Mesendoderm (in vitro differentiated cells): ENCODE measurements around the gene GPALPP1.
"Not testable (repeated sequence)": the region's sequence is repeated elsewhere in the genome, so short reads cannot be mapped to it uniquely, and the experiment has no call there.

Experiments used
- DNase-seq: peaks from one replicate; pipeline ENCODE4 v3.0.0; 2013
- H2AK5ac ChIP-seq: 2 replicates; pipeline ENCODE4 v1.6.1; 2013; ENCODE audit warnings: low read length, inconsistent platforms
- H2BK120ac ChIP-seq: 2 replicates; pipeline ENCODE4 v1.6.1; 2013; ENCODE audit warnings: low read depth, mild to moderate bottlenecking, low read length, moderate library complexity, mixed read lengths
- H2BK15ac ChIP-seq: replicated peaks from 2 replicates; pipeline ENCODE4 v1.6.1; 2013; ENCODE audit warnings: low read depth, mild to moderate bottlenecking, moderate library complexity
- H2BK5ac ChIP-seq: 2 replicates; pipeline ENCODE4 v1.6.1; 2013; ENCODE audit warnings: low read length, inconsistent platforms
- H3K18ac ChIP-seq: 2 replicates; pipeline ENCODE4 v1.6.1; 2013; ENCODE audit warnings: mild to moderate bottlenecking, low read length, mixed read lengths
- H3K23ac ChIP-seq: one replicate; pipeline ENCODE4 v1.6.1; 2013; ENCODE audit warnings: low read length
- H3K27ac ChIP-seq: 2 replicates; pipeline ENCODE4 v1.5.1; 2013; ENCODE audit warnings: low read depth, mild to moderate bottlenecking, inconsistent platforms, low read length, moderate library complexity
- H3K27me3 ChIP-seq: 2 replicates; pipeline ENCODE4 v1.6.1; 2013; ENCODE audit warnings: low read length, control low read depth, mild to moderate bottlenecking, inconsistent platforms; ENCODE audit not compliant: insufficient read depth, poor library complexity
- H3K36me3 ChIP-seq: 2 replicates; pipeline ENCODE4 v1.6.1; 2013; ENCODE audit warnings: low read length, inconsistent platforms; ENCODE audit not compliant: control insufficient read depth, insufficient read depth
- H3K4ac ChIP-seq: one replicate; pipeline ENCODE4 v1.6.1; 2013; ENCODE audit warnings: low read depth, mild to moderate bottlenecking, low read length, moderate library complexity
- H3K4me1 ChIP-seq: 2 replicates; pipeline ENCODE4 v1.6.1; 2013; ENCODE audit warnings: low read depth, low read length, inconsistent platforms; ENCODE audit not compliant: control insufficient read depth
- H3K4me2 ChIP-seq: 2 replicates; pipeline ENCODE4 v1.6.1; 2013; ENCODE audit warnings: low read length
- H3K4me3 ChIP-seq: 2 replicates; pipeline ENCODE4 v1.5.1; 2013; ENCODE audit warnings: mild to moderate bottlenecking, low read length
- H3K56ac ChIP-seq: one replicate; pipeline ENCODE4 v1.6.1; 2013; ENCODE audit warnings: low read length
- H3K79me1 ChIP-seq: 2 replicates; pipeline ENCODE4 v1.6.1; 2013; ENCODE audit warnings: low read length, inconsistent platforms
- H3K79me2 ChIP-seq: 2 replicates; pipeline ENCODE4 v1.6.1; 2013; ENCODE audit warnings: mild to moderate bottlenecking, low read length; ENCODE audit not compliant: control insufficient read depth, insufficient read depth
- H3K9ac ChIP-seq: 2 replicates; pipeline ENCODE4 v1.6.1; 2013; ENCODE audit warnings: low read length, inconsistent platforms
- H4K5ac ChIP-seq: one replicate; pipeline ENCODE4 v1.6.1; 2013; ENCODE audit warnings: low read length
- H4K8ac ChIP-seq: one replicate; pipeline ENCODE4 v1.6.1; 2013; ENCODE audit warnings: low read depth, mild to moderate bottlenecking, control low read depth, low read length, moderate library complexity
- WGBS: extraction: QIAGEN DNeasy Blood & Tissue Kit; methylation state at CpG from one replicate; pipeline ENCODE4 v1.1.7; 2013; ENCODE audit warnings: low lambda C conversion rate, missing lambda C conversion rate; ENCODE audit not compliant: insufficient coverage; ENCODE audit errors: extremely low coverage; 5-methylcytosine and 5-hydroxymethylcytosine counted together

Gene GPALPP1

GRCh38 chr13:45011198-45011597 lies 21.9 kb downstream of the GPALPP1 start:
- H3K23ac ChIP-seq, result no peak overlapping the region
- no CpG with 5 or more reads among the region's 6 CpGs for WGBS
- H2AK5ac ChIP-seq, result no peak overlapping the region
- H4K8ac ChIP-seq, result no peak overlapping the region
- no peak overlapping the region for H3K18ac ChIP-seq
- H2BK15ac ChIP-seq, result no peak overlapping the region
- no peak overlapping the region for H3K4ac ChIP-seq
- no peak overlapping the region for H3K4me2 ChIP-seq
- H3K56ac ChIP-seq, result no peak overlapping the region
- H3K4me1 ChIP-seq, result no peaks in the 10 kb centered on the region
- H3K9ac ChIP-seq, result no peak overlapping the region
- H3K27ac ChIP-seq, result no peak overlapping the region
- H2BK5ac ChIP-seq, result no peak overlapping the region
- H3K79me1 ChIP-seq, result no peaks in the 10 kb centered on the region
- H3K79me2 ChIP-seq, result no peaks in the 10 kb centered on the region
- H2BK120ac ChIP-seq, result no peak overlapping the region
- no peak overlapping the region for H4K5ac ChIP-seq
- H3K4me3 ChIP-seq, result no peak overlapping the region
- H3K36me3 ChIP-seq, result no peaks in the 10 kb centered on the region
- H3K27me3 ChIP-seq, result no peaks in the 10 kb centered on the region
- DNase-seq, result no peak

GRCh38 chr13:45015300-45015699 lies 26.0 kb downstream of the GPALPP1 start:
- Histone ChIP-seq H2BK5ac (no peak overlapping the region), H3K79me2 (no peaks in the 10 kb centered on the region), H3K4me1 (no peaks in the 10 kb centered on the region), H3K4me2 (no peak overlapping the region), H3K56ac (no peak overlapping the region), H3K27ac (no peak overlapping the region), H3K23ac (no peak overlapping the region), H2BK120ac (no peak overlapping the region), H3K9ac (no peak overlapping the region), H3K4me3 (no peak overlapping the region), H3K4ac (no peak overlapping the region), H4K8ac (no peak overlapping the region), H4K5ac (no peak overlapping the region), H2AK5ac (no peak overlapping the region), H3K18ac (no peak overlapping the region), H3K36me3 (no peaks in the 10 kb centered on the region), H2BK15ac (no peak overlapping the region), H3K79me1 (no peaks in the 10 kb centered on the region), H3K27me3 (no peaks in the 10 kb centered on the region)
- WGBS, result no CpG with 5 or more reads among the region's 2 CpGs
- no peak for DNase-seq

GRCh38 chr13:45016792-45017425 lies 27.6 kb downstream of the GPALPP1 start:
- Histone ChIP-seq H3K23ac (no peak overlapping the region), H2BK15ac (no peak overlapping the region), H3K18ac (no peak overlapping the region), H4K5ac (no peak overlapping the region), H3K4ac (no peak overlapping the region), H2BK5ac (no peak overlapping the region), H3K79me2 (no peaks in the 10 kb centered on the region), H3K79me1 (no peaks in the 10 kb centered on the region), H3K9ac (no peak overlapping the region), H3K36me3 (no peaks in the 10 kb centered on the region), H2AK5ac (no peak overlapping the region), H3K4me2 (no peak overlapping the region), H3K4me3 (no peak overlapping the region), H2BK120ac (no peak overlapping the region), H4K8ac (no peak overlapping the region), H3K4me1 (no peaks in the 10 kb centered on the region), H3K27ac (no peak overlapping the region), H3K56ac (no peak overlapping the region), H3K27me3 (no peaks in the 10 kb centered on the region)
- WGBS, result no CpG with 5 or more reads among the region's 3 CpGs
- DNase-seq, result no peak

GRCh38 chr13:45019981-45020380 lies 30.6 kb downstream of the GPALPP1 start:
- not testable (repeated sequence) for H3K4me3 ChIP-seq, H3K79me1 ChIP-seq, H3K23ac ChIP-seq, H3K79me2 ChIP-seq, H3K27ac ChIP-seq, H3K27me3 ChIP-seq, H3K56ac ChIP-seq, H4K8ac ChIP-seq, H2AK5ac ChIP-seq, H3K18ac ChIP-seq, H3K4me1 ChIP-seq, H2BK15ac ChIP-seq, H3K36me3 ChIP-seq, H3K4ac ChIP-seq, H2BK5ac ChIP-seq, H4K5ac ChIP-seq, H2BK120ac ChIP-seq, H3K4me2 ChIP-seq, DNase-seq, H3K9ac ChIP-seq
- no CpG with 5 or more reads among the region's 7 CpGs for WGBS

GRCh38 chr13:45021250-45021649 lies 31.9 kb downstream of the GPALPP1 start:
- Histone ChIP-seq H3K18ac (no peak overlapping the region), H2BK5ac (no peak overlapping the region), H3K27ac (no peak overlapping the region), H3K23ac (no peak overlapping the region), H3K36me3 (no peaks in the 10 kb centered on the region), H3K9ac (no peak overlapping the region), H3K4me3 (no peak overlapping the region), H3K27me3 (no peaks in the 10 kb centered on the region), H3K4me1 (no peaks in the 10 kb centered on the region), H3K79me2 (no peaks in the 10 kb centered on the region), H3K4ac (no peak overlapping the region), H3K4me2 (no peak overlapping the region), H4K5ac (no peak overlapping the region), H4K8ac (no peak overlapping the region), H3K56ac (no peak overlapping the region), H2AK5ac (no peak overlapping the region), H2BK120ac (no peak overlapping the region), H2BK15ac (no peak overlapping the region), H3K79me1 (no peaks in the 10 kb centered on the region)
- WGBS, result no CpG with 5 or more reads among the region's 3 CpGs
- no peak for DNase-seq

GRCh38 chr13:45024847-45025246 lies 35.5 kb downstream of the GPALPP1 start:
- H2BK120ac ChIP-seq, result no peak overlapping the region
- H3K79me2 ChIP-seq, result no peaks in the 10 kb centered on the region
- H3K27ac ChIP-seq, result no peak overlapping the region
- H2BK5ac ChIP-seq, result no peak overlapping the region
- no peak for DNase-seq
- no peak overlapping the region for H2BK15ac ChIP-seq
- no peaks in the 10 kb centered on the region for H3K4me1 ChIP-seq
- H2AK5ac ChIP-seq, result no peak overlapping the region
- no peak overlapping the region for H4K8ac ChIP-seq
- no peak overlapping the region for H3K18ac ChIP-seq
- H3K56ac ChIP-seq, result no peak overlapping the region
- no peaks in the 10 kb centered on the region for H3K27me3 ChIP-seq
- H3K36me3 ChIP-seq, result no peaks in the 10 kb centered on the region
- no peak overlapping the region for H3K4me3 ChIP-seq
- H3K23ac ChIP-seq, result no peak overlapping the region
- no peak overlapping the region for H4K5ac ChIP-seq
- no peak overlapping the region for H3K9ac ChIP-seq
- H3K79me1 ChIP-seq, result no peaks in the 10 kb centered on the region
- no peak overlapping the region for H3K4me2 ChIP-seq
- H3K4ac ChIP-seq, result no peak overlapping the region
- WGBS, result no CpG with 5 or more reads among the region's 2 CpGs
